Measurements from ENCODE around the gene NUP58. TPM values are rescaled to one million over a fixed set of nuclear protein-coding genes. Genes with fewer than 3 reads are reported as not detected.

The NUP58 gene
- polyA plus RNA-seq, 1 donor, result 33.6 TPM

Other genes starting within 250 kb of the NUP58 start
- gene PABPC3, start 205.5 kb upstream of the NUP58 start, polyA plus RNA-seq, result 0.51 TPM
- 0.39 TPM for gene AMER2, start 129.3 kb upstream of the NUP58 start, polyA plus RNA-seq
- 13.9 TPM for gene MTMR6, start 14.1 kb upstream of the NUP58 start, polyA plus RNA-seq
- gene ATP8A2, start 70.3 kb downstream of the NUP58 start, polyA plus RNA-seq, result 2.3 TPM